Measurements from ENCODE around the gene GARIN5A.
"Not testable (repeated sequence)": the region's sequence is repeated elsewhere in the genome, so short reads cannot be mapped to it uniquely, and the experiment has no call there.

GARIN5A gene

GRCh38 chr19:50478901-50479715 lies 2.5 kb upstream of the GARIN5A start:
- peak; percentile 11 for TF ChIP-seq CTCF (IDR thresholded peaks at IDR 0.05; ENCODE audit: extremely low read depth, missing control alignments)
- no peak for DNase-seq (ENCODE audit: low spot score)

- no peak for DNase-seq (ENCODE audit: low spot score)
- no peak for TF ChIP-seq CTCF (IDR thresholded peaks at IDR 0.05; ENCODE audit: extremely low read depth, missing control alignments)
These were observed 1.3 kb upstream of the GARIN5A start for GRCh38 chr19:50477751-50478515.

GRCh38 chr19:50476907-50477238 lies 225 bp upstream of the GARIN5A start:
- DNase-seq (ENCODE audit: low spot score), result no peak
- no peak for TF ChIP-seq CTCF (IDR thresholded peaks at IDR 0.05; ENCODE audit: extremely low read depth, missing control alignments)

DNA sequence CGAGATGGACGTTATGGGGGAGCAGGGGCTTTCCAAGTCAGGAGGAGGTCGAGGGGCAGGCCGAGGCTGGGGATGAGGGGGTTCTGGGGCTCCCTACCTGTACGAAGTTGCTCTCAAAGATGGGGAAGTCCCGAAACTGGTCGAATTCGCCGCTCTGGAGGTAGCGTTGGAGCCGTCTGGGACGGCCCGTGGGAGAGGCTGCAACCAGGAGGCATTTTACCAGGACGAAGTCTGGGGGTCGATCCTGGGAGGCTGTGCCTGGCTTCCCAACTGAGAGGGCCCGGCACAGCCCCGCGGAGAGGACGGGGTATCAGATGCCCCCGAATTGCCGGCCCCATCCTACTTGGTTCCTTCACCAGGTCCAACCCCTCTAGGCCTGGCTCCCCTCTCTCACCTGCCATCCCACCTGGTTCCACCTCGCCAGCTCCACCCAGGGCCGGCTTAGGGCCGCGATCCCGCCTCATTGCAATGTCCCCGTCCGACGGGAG lies 868 bp downstream of the GARIN5A start:
- no peak for DNase-seq (ENCODE audit: low spot score)
- TF ChIP-seq CTCF (IDR thresholded peaks at IDR 0.05; ENCODE audit: extremely low read depth, missing control alignments), result no peak

GRCh38 chr19:50475101-50475568 lies 1.5 kb downstream of the GARIN5A start:
- DNase-seq (ENCODE audit: low spot score), result no peak
- TF ChIP-seq CTCF (IDR thresholded peaks at IDR 0.05; ENCODE audit: extremely low read depth, missing control alignments), result no peak

DNA sequence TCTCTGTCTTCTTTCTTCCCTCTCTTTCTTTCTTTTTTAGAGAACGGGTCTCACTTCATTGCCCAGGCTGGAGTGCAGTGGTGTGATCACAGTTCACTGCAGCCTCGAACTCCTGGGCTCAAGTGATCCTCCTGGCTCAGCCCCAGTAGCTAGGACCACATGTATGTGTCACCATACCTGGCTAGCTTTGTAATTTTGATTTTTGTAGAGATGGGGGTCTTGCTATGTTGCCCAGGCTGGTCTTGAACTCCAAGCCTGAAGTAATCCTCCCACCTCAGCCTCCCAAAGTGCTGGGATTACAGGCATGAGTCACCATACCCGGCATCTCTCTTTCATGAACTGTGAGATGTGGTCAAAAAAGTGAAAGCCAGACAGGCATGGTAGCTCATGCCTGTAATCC lies 3.3 kb downstream of the GARIN5A start:
- DNase-seq (ENCODE audit: low spot score), result not testable (repeated sequence)

- no peak for TF ChIP-seq CTCF (IDR thresholded peaks at IDR 0.05; ENCODE audit: extremely low read depth, missing control alignments)
These were observed 7.8 kb downstream of the GARIN5A start for GRCh38 chr19:50468818-50469217.

More at GRCh38 chr19:50468818-50469217, 7.8 kb downstream of the GARIN5A start:
- DNase-seq (ENCODE audit: low spot score), result no peak

Measured in GM20000 (cell line).